Choroid plexus epithelial cell (primary cell): ENCODE measurements around the gene PHPT1.

Experiments
- DNase-seq: peaks from one replicate; pipeline ENCODE4 v3.0.0-alpha.2; 2010; ENCODE audit warnings: low read depth
- H3K4me3 ChIP-seq: 2 replicates; pipeline ENCODE4 v1.5.1; 2011; ENCODE audit warnings: low read depth, mild to moderate bottlenecking, control low read depth, low read length, moderate library complexity
- CTCF ChIP-seq: conservative IDR thresholded peaks from 2 replicates; pipeline ENCODE4 v1.5.1; 2011; ENCODE audit warnings: low read depth, mild to moderate bottlenecking, control low read depth, inconsistent platforms, low read length, moderate library complexity

The PHPT1 gene

GRCh38 chr9:136886610-136887597 is 37.7 kb downstream of the PHPT1 start:
- no peak for TF ChIP-seq CTCF
- DNase-seq = peak; percentile 29
- H3K4me3 ChIP-seq = peak overlapping the region; percentile 86

GRCh38 chr9:136888454-136888853 is 39.2 kb downstream of the PHPT1 start:
- TF ChIP-seq CTCF = no peak
- no peak for DNase-seq
- no peak overlapping the region for H3K4me3 ChIP-seq

- no peak for TF ChIP-seq CTCF
- no peak overlapping the region for H3K4me3 ChIP-seq
Measured at GRCh38 chr9:136889858-136890257, 40.6 kb downstream of the PHPT1 start.

GRCh38 chr9:136890661-136891060 is 41.5 kb downstream of the PHPT1 start:
- no peak overlapping the region for H3K4me3 ChIP-seq
- no peak for TF ChIP-seq CTCF
- DNase-seq = no peak

More at GRCh38 chr9:136889858-136890257, 40.6 kb downstream of the PHPT1 start:
- DNase-seq = no peak

- DNase-seq = no peak
- no peak for TF ChIP-seq CTCF
- H3K4me3 ChIP-seq = no peak overlapping the region
Measured at GRCh38 chr9:136896027-136896426, 46.8 kb downstream of the PHPT1 start.

- H3K4me3 ChIP-seq = no peak overlapping the region
- no peak for TF ChIP-seq CTCF
- DNase-seq = no peak
Measured at GRCh38 chr9:136898483-136899100, 49.4 kb downstream of the PHPT1 start.
